ENCODE measurements around the gene POMC. TPM values are rescaled to one million over a fixed set of nuclear protein-coding genes. Genes with fewer than 3 reads are reported as not detected.
A peak's percentile ranks its signal among the peaks of the same experiment; 100 is the strongest.
"Not testable (repeated sequence)": the region's sequence is repeated elsewhere in the genome, so short reads cannot be mapped to it uniquely, and the experiment has no call there.

POMC gene
- 0.51 and 0.66 TPM in 2 replicates for total RNA-seq (2012; rRNA removed)

- no peak within 1 kb of the TSS for H3K9ac ChIP-seq (ENCODE audit: low read depth, low read length)
These were observed at the start of gene POMC for GRCh38 chr2:25168256-25169072. Gene POMC, minus strand, starts transcription at chr2:25168580. Its CDS starts 3,808 bp downstream, at chr2:25164772.

GRCh38 chr2:25218100-25218499, 49.7 kb upstream of the POMC start:
- no peaks in the 10 kb centered on the region for H3K27me3 ChIP-seq (ENCODE audit: control insufficient read depth, insufficient read depth, low read length)
- H3K36me3 ChIP-seq (ENCODE audit: insufficient read depth, low read length), result no peaks in the 10 kb centered on the region
- H3K4me3 ChIP-seq (ENCODE audit: low read length), result no peak overlapping the region
- H3K4me1 ChIP-seq (ENCODE audit: control insufficient read depth, insufficient read depth, low read length), result no peaks in the 10 kb centered on the region
- no peak overlapping the region for H3K4me2 ChIP-seq (ENCODE audit: low read length)
- no peak overlapping the region for H3K9ac ChIP-seq (ENCODE audit: low read depth, low read length)
- no peaks in the 10 kb centered on the region for H3K9me3 ChIP-seq (replicated peaks; ENCODE audit: low read length)

More at GRCh38 chr2:25168256-25169072, at the start of gene POMC:
- Histone ChIP-seq H3K36me3 (ENCODE audit: insufficient read depth, low read length) (no peaks in the 10 kb centered on the region), H3K9me3 (replicated peaks; ENCODE audit: low read length) (no peaks in the 10 kb centered on the region), H3K4me1 (ENCODE audit: control insufficient read depth, insufficient read depth, low read length) (peaks cover 5% of the 10 kb centered on the region), H3K4me3 (ENCODE audit: low read length) (peak within 1 kb of the TSS; percentile 63), H3K4me2 (ENCODE audit: low read length) (peak within 1 kb of the TSS; percentile 84), H3K27me3 (ENCODE audit: control insufficient read depth, insufficient read depth, low read length) (peaks cover 80% of the 10 kb centered on the region)

DNA sequence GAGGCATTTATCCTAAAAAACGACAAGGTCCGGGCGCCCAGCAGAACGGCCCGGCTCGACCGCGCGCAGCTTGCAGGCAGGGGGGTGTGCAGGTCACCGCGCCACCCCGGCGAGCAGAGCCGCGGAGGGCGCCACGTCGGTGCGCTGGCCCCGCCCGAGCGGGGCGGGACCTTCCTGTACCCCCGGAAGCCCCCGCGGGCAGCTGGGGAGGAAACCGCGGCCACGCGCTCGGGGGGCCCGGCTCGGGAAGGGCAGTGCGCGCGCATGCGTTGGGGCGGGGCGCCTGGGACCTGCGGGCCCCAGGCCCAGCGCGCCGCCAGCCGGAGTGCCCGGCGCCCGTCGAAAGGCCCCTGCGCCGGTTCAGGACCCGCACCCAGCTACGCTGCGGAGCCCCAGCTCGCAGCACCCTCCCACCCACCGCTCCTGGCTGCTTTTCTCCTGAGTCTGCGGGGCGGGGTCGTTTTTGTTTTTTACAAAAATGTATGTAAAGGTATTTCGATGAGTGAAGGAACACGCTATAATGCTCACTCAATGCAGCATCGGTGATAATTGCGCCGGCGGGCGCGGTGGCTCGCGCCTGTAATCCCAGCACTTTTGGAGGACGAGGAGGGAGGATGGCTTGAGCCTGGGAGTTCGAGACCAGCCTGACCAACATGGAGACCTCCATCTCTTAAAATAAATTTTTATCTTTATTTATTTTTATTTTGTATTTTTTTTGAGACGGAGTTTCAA, 47.7 kb upstream of the POMC start:
- Histone ChIP-seq H3K9ac (ENCODE audit: low read depth, low read length) (peak overlapping the region; percentile 64), H3K4me2 (ENCODE audit: low read length) (peak overlapping the region; percentile 84), H3K4me3 (ENCODE audit: low read length) (peak overlapping the region; percentile 71), H3K27me3 (ENCODE audit: control insufficient read depth, insufficient read depth, low read length) (no peaks in the 10 kb centered on the region), H3K36me3 (ENCODE audit: insufficient read depth, low read length) (no peaks in the 10 kb centered on the region), H3K4me1 (ENCODE audit: control insufficient read depth, insufficient read depth, low read length) (no peaks in the 10 kb centered on the region), H3K9me3 (replicated peaks; ENCODE audit: low read length) (no peaks in the 10 kb centered on the region)

- Histone ChIP-seq H3K4me2 (ENCODE audit: low read length) (no peak overlapping the region), H3K9me3 (replicated peaks; ENCODE audit: low read length) (no peaks in the 10 kb centered on the region), H3K27me3 (ENCODE audit: control insufficient read depth, insufficient read depth, low read length) (no peaks in the 10 kb centered on the region), H3K36me3 (ENCODE audit: insufficient read depth, low read length) (no peaks in the 10 kb centered on the region), H3K4me1 (ENCODE audit: control insufficient read depth, insufficient read depth, low read length) (no peaks in the 10 kb centered on the region), H3K9ac (ENCODE audit: low read depth, low read length) (no peak overlapping the region), H3K4me3 (ENCODE audit: low read length) (no peak overlapping the region)
These were observed 46.9 kb upstream of the POMC start for GRCh38 chr2:25215232-25215631.

DNA sequence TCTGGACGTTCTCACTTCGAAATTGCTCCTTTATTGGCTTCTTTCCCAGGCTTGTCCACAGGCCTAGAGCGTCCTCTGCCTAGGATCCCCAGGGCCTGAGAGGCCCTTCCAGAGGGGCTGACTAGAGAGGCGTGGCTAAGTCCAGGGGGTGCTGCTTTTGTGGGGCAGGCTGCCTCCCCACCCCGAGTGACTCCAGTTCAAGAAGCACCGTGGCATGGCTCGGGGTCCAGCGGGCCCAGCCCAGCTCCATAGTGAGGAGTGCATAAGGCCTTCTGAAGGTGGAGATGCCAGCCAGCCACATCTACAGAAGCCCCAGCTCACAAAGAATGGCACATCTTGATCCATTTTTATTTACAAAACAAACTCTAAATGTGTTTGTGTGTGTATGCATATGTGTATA, 44.8 kb upstream of the POMC start:
- Histone ChIP-seq H3K4me3 (ENCODE audit: low read length) (no peak overlapping the region), H3K4me2 (ENCODE audit: low read length) (no peak overlapping the region), H3K4me1 (ENCODE audit: control insufficient read depth, insufficient read depth, low read length) (no peaks in the 10 kb centered on the region), H3K9me3 (replicated peaks; ENCODE audit: low read length) (no peaks in the 10 kb centered on the region), H3K36me3 (ENCODE audit: insufficient read depth, low read length) (no peaks in the 10 kb centered on the region), H3K9ac (ENCODE audit: low read depth, low read length) (no peak overlapping the region), H3K27me3 (ENCODE audit: control insufficient read depth, insufficient read depth, low read length) (peaks cover 3% of the 10 kb centered on the region)

GRCh38 chr2:25210923-25211322, 42.5 kb upstream of the POMC start:
- H3K9me3 ChIP-seq (replicated peaks; ENCODE audit: low read length); H3K9ac ChIP-seq (ENCODE audit: low read depth, low read length); H3K4me3 ChIP-seq (ENCODE audit: low read length); H3K27me3 ChIP-seq (ENCODE audit: control insufficient read depth, insufficient read depth, low read length); H3K4me1 ChIP-seq (ENCODE audit: control insufficient read depth, insufficient read depth, low read length); H3K36me3 ChIP-seq (ENCODE audit: insufficient read depth, low read length); H3K4me2 ChIP-seq (ENCODE audit: low read length): not testable (repeated sequence)

- no peak overlapping the region for H3K4me2 ChIP-seq (ENCODE audit: low read length)
- H3K4me1 ChIP-seq (ENCODE audit: control insufficient read depth, insufficient read depth, low read length), result no peaks in the 10 kb centered on the region
- no peaks in the 10 kb centered on the region for H3K9me3 ChIP-seq (replicated peaks; ENCODE audit: low read length)
- H3K36me3 ChIP-seq (ENCODE audit: insufficient read depth, low read length), result no peaks in the 10 kb centered on the region
- peaks cover 3% of the 10 kb centered on the region for H3K27me3 ChIP-seq (ENCODE audit: control insufficient read depth, insufficient read depth, low read length)
- no peak overlapping the region for H3K9ac ChIP-seq (ENCODE audit: low read depth, low read length)
- no peak overlapping the region for H3K4me3 ChIP-seq (ENCODE audit: low read length)
These were observed 38.7 kb upstream of the POMC start for GRCh38 chr2:25207078-25207545.

DNA sequence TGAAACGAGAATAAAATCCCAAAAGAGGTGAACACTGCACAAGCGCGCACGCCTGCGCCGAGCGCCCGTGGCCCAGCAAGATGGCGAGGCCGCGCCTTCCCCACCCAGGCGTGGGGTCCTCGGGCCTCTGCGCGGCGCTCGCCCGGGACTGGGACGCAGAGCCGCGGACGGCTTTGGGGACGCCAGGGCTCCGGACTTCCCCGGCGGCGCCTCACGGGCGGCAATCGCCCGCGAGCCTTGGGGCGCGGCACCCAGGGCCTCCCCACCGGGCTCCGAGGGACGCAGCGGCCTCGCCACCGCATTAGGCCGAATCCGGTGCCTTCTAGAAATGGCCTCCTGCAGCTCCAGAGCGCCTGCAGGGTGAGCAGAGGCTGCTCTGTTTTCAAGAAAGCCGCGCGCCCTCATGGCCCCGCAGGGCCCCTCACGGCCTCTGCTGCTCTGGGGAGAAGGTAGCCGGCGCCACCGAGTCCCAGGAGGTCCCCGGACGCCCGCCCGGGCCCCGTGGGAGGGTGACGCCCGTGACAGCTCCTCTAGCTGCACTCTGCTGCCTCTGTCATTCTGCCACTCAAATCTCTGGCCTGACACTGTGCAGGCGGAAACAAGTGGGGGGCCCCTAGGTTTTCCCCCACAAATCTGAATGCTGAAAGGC, 35.9 kb upstream of the POMC start:
- Histone ChIP-seq H3K27me3 (ENCODE audit: control insufficient read depth, insufficient read depth, low read length) (no peaks in the 10 kb centered on the region), H3K4me1 (ENCODE audit: control insufficient read depth, insufficient read depth, low read length) (no peaks in the 10 kb centered on the region), H3K4me2 (ENCODE audit: low read length) (no peak overlapping the region), H3K9ac (ENCODE audit: low read depth, low read length) (no peak overlapping the region), H3K9me3 (replicated peaks; ENCODE audit: low read length) (no peaks in the 10 kb centered on the region), H3K36me3 (ENCODE audit: insufficient read depth, low read length) (no peaks in the 10 kb centered on the region), H3K4me3 (ENCODE audit: low read length) (no peak overlapping the region)

DNA sequence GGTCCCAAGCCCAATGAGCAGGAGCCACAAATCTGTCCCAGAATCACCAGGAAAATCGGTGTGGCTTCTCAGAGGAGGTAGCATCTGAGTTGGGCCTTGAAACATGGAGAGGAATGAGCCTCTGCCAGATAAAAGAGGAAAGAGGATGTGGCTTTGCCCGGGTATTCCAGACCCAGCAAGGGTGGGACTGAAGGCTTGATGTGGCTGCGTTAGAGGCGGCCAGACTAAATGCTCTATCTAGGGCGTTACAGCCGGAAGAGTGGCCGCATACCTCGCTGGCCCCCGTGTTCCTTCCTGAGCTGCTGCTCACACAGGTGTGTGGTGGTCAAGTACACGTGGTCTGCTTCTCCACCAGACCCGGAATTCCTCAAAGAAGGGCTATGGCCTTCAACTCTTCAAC, 33.9 kb upstream of the POMC start:
- Histone ChIP-seq H3K9me3 (replicated peaks; ENCODE audit: low read length) (no peaks in the 10 kb centered on the region), H3K27me3 (ENCODE audit: control insufficient read depth, insufficient read depth, low read length) (peaks cover 17% of the 10 kb centered on the region), H3K4me1 (ENCODE audit: control insufficient read depth, insufficient read depth, low read length) (peaks cover 4% of the 10 kb centered on the region), H3K9ac (ENCODE audit: low read depth, low read length) (no peak overlapping the region), H3K4me2 (ENCODE audit: low read length) (no peak overlapping the region), H3K36me3 (ENCODE audit: insufficient read depth, low read length) (no peaks in the 10 kb centered on the region), H3K4me3 (ENCODE audit: low read length) (no peak overlapping the region)

DNA sequence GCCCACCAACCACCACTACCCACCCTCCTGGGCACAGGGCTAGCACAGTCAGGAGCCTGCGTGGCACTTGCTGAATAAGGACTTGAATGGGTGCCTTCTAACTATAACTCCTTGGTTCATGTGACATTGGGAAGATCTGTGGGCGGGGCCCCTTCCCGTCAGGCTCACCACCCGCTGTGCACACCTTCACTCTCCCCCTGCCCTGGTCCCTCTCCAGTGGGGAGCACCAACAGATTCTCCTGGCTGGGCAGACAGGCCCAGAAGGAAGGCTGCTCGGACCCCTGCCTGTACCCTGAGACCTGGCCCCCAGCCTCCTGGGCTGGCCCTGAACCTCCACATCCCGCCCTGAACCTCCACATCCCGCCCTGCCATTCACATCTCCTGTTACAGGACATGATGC, 33.4 kb upstream of the POMC start:
- peaks cover 4% of the 10 kb centered on the region for H3K4me1 ChIP-seq (ENCODE audit: control insufficient read depth, insufficient read depth, low read length)
- no peaks in the 10 kb centered on the region for H3K36me3 ChIP-seq (ENCODE audit: insufficient read depth, low read length)
- peaks cover 17% of the 10 kb centered on the region for H3K27me3 ChIP-seq (ENCODE audit: control insufficient read depth, insufficient read depth, low read length)
- no peaks in the 10 kb centered on the region for H3K9me3 ChIP-seq (replicated peaks; ENCODE audit: low read length)
- H3K4me3 ChIP-seq (ENCODE audit: low read length), result no peak overlapping the region
- H3K4me2 ChIP-seq (ENCODE audit: low read length), result no peak overlapping the region
- H3K9ac ChIP-seq (ENCODE audit: low read depth, low read length), result no peak overlapping the region

DNA sequence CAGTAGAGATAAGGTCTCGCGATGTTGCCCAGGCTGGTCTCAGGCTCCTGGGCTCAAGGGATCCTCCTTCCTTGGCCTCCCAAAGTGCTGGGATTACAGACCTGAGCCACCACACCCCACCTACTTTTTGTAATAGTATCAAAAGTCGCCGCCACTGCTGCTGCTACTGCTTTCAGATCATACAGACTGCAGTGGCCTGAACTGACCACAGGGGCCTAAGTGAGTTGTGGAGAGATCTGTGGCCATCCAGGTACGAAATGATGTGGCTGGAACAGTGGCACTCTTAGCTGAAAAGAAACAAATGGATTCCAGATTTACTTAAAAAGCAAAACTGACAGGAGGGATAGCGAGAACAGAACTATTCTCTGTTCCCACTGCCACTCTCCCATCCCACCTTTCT, 32.9 kb upstream of the POMC start:
- Histone ChIP-seq H3K9ac (ENCODE audit: low read depth, low read length) (no peak overlapping the region), H3K36me3 (ENCODE audit: insufficient read depth, low read length) (no peaks in the 10 kb centered on the region), H3K9me3 (replicated peaks; ENCODE audit: low read length) (no peaks in the 10 kb centered on the region), H3K4me3 (ENCODE audit: low read length) (no peak overlapping the region), H3K27me3 (ENCODE audit: control insufficient read depth, insufficient read depth, low read length) (peaks cover 17% of the 10 kb centered on the region), H3K4me1 (ENCODE audit: control insufficient read depth, insufficient read depth, low read length) (peaks cover 4% of the 10 kb centered on the region), H3K4me2 (ENCODE audit: low read length) (no peak overlapping the region)
